Ovary (tissue), 3 donors: ENCODE results near the gene B4GAT1.

Experiments
- CTCF ChIP-seq, 3 donors: fragments of 450-650 bp in 2 of 3; fragments of 200-600 bp in 1 of 3; IDR thresholded peaks; one replicate each; pipeline versions ENCODE4 v1.5.1 to v1.8.0; 2016 to 2022; ENCODE audit warnings: antibody characterized with exemption in 3 of 3, mild to moderate bottlenecking in 1 of 3
- POLR2A ChIP-seq: fragments of 450-650 bp; IDR thresholded peaks from one replicate; pipeline ENCODE4 v1.6.1; 2017; ENCODE audit warnings: antibody characterized with exemption, mild to moderate bottlenecking, moderate library complexity
- donor health status: DM: no; HTN: no; CAD: no.

DNA sequence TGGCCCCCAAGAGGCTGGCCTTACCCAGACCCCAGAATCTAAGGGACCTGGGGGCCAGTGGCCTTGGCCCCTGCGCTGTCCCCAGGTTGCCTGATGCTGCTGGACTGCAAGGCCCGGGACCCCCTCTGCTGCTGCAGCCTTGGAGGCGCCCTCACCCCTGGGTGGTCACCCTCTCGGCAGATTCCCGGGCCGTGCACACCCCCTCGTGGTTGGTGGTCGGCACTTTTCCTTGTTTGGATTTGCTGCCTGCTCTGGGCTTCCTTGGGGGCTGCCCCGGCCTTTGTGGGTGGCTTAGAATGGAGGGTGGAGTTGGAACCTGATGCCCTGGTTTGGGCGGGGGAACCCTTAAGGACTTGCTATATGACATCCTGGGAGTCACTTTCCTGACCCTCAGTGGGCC lies 16.5 kb downstream of the B4GAT1 start:
- no peak for TF ChIP-seq CTCF (IDR thresholded peaks at IDR 0.05)
- TF ChIP-seq POLR2A, result no peak
